IMR-90 (cell line): ENCODE data around the gene RAD51AP1. TPM values are rescaled to one million over a fixed set of nuclear protein-coding genes. Genes with fewer than 3 reads are reported as not detected.
A peak's percentile ranks its signal among the peaks of the same experiment; 100 is the strongest.

Experiments used
- ATAC-seq: fragments of 200-7000 bp; cut with Tn5 transposase; 2 replicates; pipeline ENCODE4 v1.9.1; 2020; ENCODE audit warnings: low read depth, mild to moderate bottlenecking, moderate library complexity
- BruUV-seq: library from RNA; stranded (reverse); fragments of 400-500 nt; replicated peaks from 2 replicates; lab custom pipeline; 2021; lab: Mats Ljungman, UMichigan
- CTCF ChIA-PET: fragments of 300-600 bp; formaldehyde crosslinking; extraction: SDS; loops from one replicate; lab custom pipeline; 2021; ENCODE audit warnings: antibody characterized with exemption; lab: Yijun Ruan, JAX
- POLR2A ChIA-PET: fragments of 300-600 bp; sonication (Branson Sonifier 250); formaldehyde crosslinking; loops from one replicate; lab custom pipeline; 2022; ENCODE audit warnings: antibody characterized with exemption; ENCODE audit not compliant: unreplicated experiment; lab: Charles Lee
- DNase-seq: peaks from one replicate; pipeline ENCODE4 v3.0.0; 2013
- H2AFZ ChIP-seq: replicated peaks from 2 replicates; pipeline ENCODE3; 2013; ENCODE audit warnings: low read length, mild to moderate bottlenecking; ENCODE audit not compliant: poor library complexity
- H2AK5ac ChIP-seq: 2 replicates; pipeline ENCODE4 v1.6.1; 2013; ENCODE audit warnings: low read depth, low read length, inconsistent platforms
- H2AK9ac ChIP-seq: replicated peaks from 2 replicates; pipeline ENCODE3; 2013; ENCODE audit warnings: mild to moderate bottlenecking, low read depth, low read length, moderate library complexity; ENCODE audit not compliant: poor library complexity
- H2BK120ac ChIP-seq: 2 replicates; pipeline ENCODE4 v1.6.1; 2013; ENCODE audit warnings: low read depth, low read length, inconsistent platforms
- H2BK15ac ChIP-seq: 3 replicates; pipeline ENCODE4 v1.6.1; 2013; ENCODE audit warnings: low read depth, low read length, inconsistent platforms
- H2BK20ac ChIP-seq: 2 replicates; pipeline ENCODE4 v1.6.1; 2013; ENCODE audit warnings: low read depth, mild to moderate bottlenecking, inconsistent platforms, low read length, moderate library complexity
- H2BK5ac ChIP-seq: 2 replicates; pipeline ENCODE4 v1.6.1; 2013; ENCODE audit warnings: mild to moderate bottlenecking, low read depth, low read length, inconsistent platforms; ENCODE audit not compliant: poor library complexity, severe bottlenecking
- H3K14ac ChIP-seq: replicated peaks from 2 replicates; pipeline ENCODE4 v1.6.1; 2013; ENCODE audit warnings: low read depth, low read length, inconsistent platforms
- H3K18ac ChIP-seq: 2 replicates; pipeline ENCODE4 v1.6.1; 2013; ENCODE audit warnings: low read depth, low read length, control low read depth
- H3K23ac ChIP-seq: 2 replicates; pipeline ENCODE4 v1.6.1; 2013; ENCODE audit warnings: low read depth, low read length, inconsistent platforms
- H3K27ac ChIP-seq: 2 replicates; pipeline ENCODE4 v1.5.1; 2013; ENCODE audit warnings: mild to moderate bottlenecking, control low read depth, low read length; ENCODE audit not compliant: insufficient read depth
- H3K27me3 ChIP-seq: 2 replicates; pipeline ENCODE4 v1.6.1; 2013; ENCODE audit warnings: low read length; ENCODE audit not compliant: control insufficient read depth, insufficient read depth
- H3K36me3 ChIP-seq: 2 replicates; pipeline ENCODE4 v1.6.1; 2013; ENCODE audit warnings: low read length, mixed read lengths; ENCODE audit not compliant: control insufficient read depth, insufficient read depth
- H3K4ac ChIP-seq: 2 replicates; pipeline ENCODE4 v1.6.1; 2013; ENCODE audit warnings: low read depth, low read length, inconsistent platforms
- H3K4me1 ChIP-seq: 2 replicates; pipeline ENCODE4 v1.6.1; 2013; ENCODE audit warnings: low read length, mixed read lengths; ENCODE audit not compliant: control insufficient read depth, insufficient read depth
- H3K4me2 ChIP-seq: 2 replicates; pipeline ENCODE4 v1.6.1; 2013; ENCODE audit warnings: low read depth, mild to moderate bottlenecking, control low read depth, low read length, moderate library complexity
- H3K4me3 ChIP-seq: 2 replicates; pipeline ENCODE4 v1.5.1; 2013; ENCODE audit warnings: low read depth, mild to moderate bottlenecking, control low read depth, low read length, moderate library complexity; ENCODE audit not compliant: insufficient read depth
- H3K56ac ChIP-seq: 2 replicates; pipeline ENCODE4 v1.6.1; 2013; ENCODE audit warnings: low read length, inconsistent platforms; ENCODE audit not compliant: insufficient read depth; ENCODE audit errors: extremely low read depth
- H3K79me1 ChIP-seq, 2 experiments: 2 replicates each; pipeline ENCODE4 v1.6.1; 2013; ENCODE audit warnings: low read length in 2 of 2, inconsistent platforms in 1 of 2, low read depth in 1 of 2
- H3K9ac ChIP-seq: 2 replicates; pipeline ENCODE4 v1.6.1; 2013; ENCODE audit warnings: low read depth, low read length, control low read depth
- H3K9me1 ChIP-seq: 2 replicates; pipeline ENCODE4 v1.6.1; 2013; ENCODE audit warnings: low read length, inconsistent platforms; ENCODE audit not compliant: insufficient read depth
- H3K9me3 ChIP-seq: 2 replicates; pipeline ENCODE4 v1.6.1; 2013; ENCODE audit warnings: low read length; ENCODE audit not compliant: control insufficient read depth, insufficient read depth
- H4K20me1 ChIP-seq: 2 replicates; pipeline ENCODE4 v1.6.1; 2013; ENCODE audit warnings: low read length, inconsistent platforms; ENCODE audit not compliant: insufficient read depth
- H4K5ac ChIP-seq: 2 replicates; pipeline ENCODE4 v1.6.1; 2013; ENCODE audit warnings: mild to moderate bottlenecking, low read depth, low read length, control low read depth
- H4K8ac ChIP-seq, 2 experiments: 2 replicates each; pipeline ENCODE4 v1.6.1; 2013; ENCODE audit warnings: low read depth in 2 of 2, low read length in 2 of 2, control low read depth in 1 of 2, inconsistent platforms in 1 of 2
- H4K91ac ChIP-seq: 2 replicates; pipeline ENCODE4 v1.6.1; 2013; ENCODE audit warnings: low read depth, low read length, inconsistent platforms; ENCODE audit not compliant: insufficient read depth
- MAZ ChIP-seq: IDR thresholded peaks from 2 replicates; pipeline ENCODE4 v1.6.1; 2012; ENCODE audit warnings: low read depth, mild to moderate bottlenecking, low read length, improper control_type of control experiment, moderate library complexity, borderline replicate concordance
- POLR2A ChIP-seq: IDR thresholded peaks from 2 replicates; pipeline ENCODE4 v1.6.1; 2012; ENCODE audit warnings: mild to moderate bottlenecking, low read depth, low read length
- RAD21 ChIP-seq: IDR thresholded peaks from 2 replicates; pipeline ENCODE4 v1.6.1; 2012; ENCODE audit warnings: low read length, improper control_type of control experiment
- RCOR1 ChIP-seq: IDR thresholded peaks from 2 replicates; pipeline ENCODE4 v1.6.1; 2012; ENCODE audit warnings: mild to moderate bottlenecking, low read length, improper control_type of control experiment; ENCODE audit not compliant: insufficient replicate concordance
- RFX5 ChIP-seq: IDR thresholded peaks from 2 replicates; pipeline ENCODE4 v1.8.0; 2012; ENCODE audit warnings: low read depth, mild to moderate bottlenecking, low read length, moderate library complexity
- WGBS, 2 experiments: methylation state at CpG; one replicate each; pipeline versions ENCODE4 v1.1.5 to v1.1.7; 2013; ENCODE audit warnings: missing lambda C conversion rate in 2 of 2; ENCODE audit not compliant: insufficient read length in 1 of 2; ENCODE audit errors: extremely low coverage in 2 of 2; 5-methylcytosine and 5-hydroxymethylcytosine counted together
- dilution Hi-C: fragments of 300-500 bp; cut with HindIII; formaldehyde crosslinking; loops from one replicate; pipeline ENCODE4 v1.14.3; 2018; ENCODE audit warnings: low sequenced_read_pairs; ENCODE audit not compliant: unreplicated experiment
- in situ Hi-C: fragments of 300-500 bp; cut with MboI; formaldehyde crosslinking; loops from 3 replicates; pipeline ENCODE4 v1.14.3; 2019; ENCODE audit warnings: low sequenced_read_pairs, inconsistent platforms, mixed read lengths
- intact Hi-C: fragments of 100-400 bp; cut with micrococcal nuclease; formaldehyde crosslinking; loops from 2 replicates; pipeline ENCODE4 v1.10.0; 2022
- polyA plus RNA-seq, 3 experiments: library from polyadenylated mRNA; depleted of rRNA; stranded (reverse); fragments of >200 nt; gene quantifications; 2 replicates each; pipeline ENCODE4 v1.2.3, GENCODE V29; 2012; ENCODE audit warnings: low replicate concordance in 1 of 3
- total RNA-seq: library from RNA; depleted of rRNA; stranded (reverse); fragments of >200 nt; gene quantifications from 2 replicates; pipeline ENCODE4 v1.2.3, GENCODE V29; 2012
- TF ChIP-seq, protein P1 (sequence below): fragments of 150-350 bp; IDR thresholded peaks from 2 replicates; pipeline ENCODE4 v1.6.1; 2016; ENCODE audit warnings: low read depth, mild to moderate bottlenecking, low read length, moderate library complexity, borderline replicate concordance

RAD51AP1 gene
- total and polyA plus RNA-seq, 2 of the 4 experiments (the other 2 are of a cell fraction), result 6.5 to 10.2 TPM

DNA sequence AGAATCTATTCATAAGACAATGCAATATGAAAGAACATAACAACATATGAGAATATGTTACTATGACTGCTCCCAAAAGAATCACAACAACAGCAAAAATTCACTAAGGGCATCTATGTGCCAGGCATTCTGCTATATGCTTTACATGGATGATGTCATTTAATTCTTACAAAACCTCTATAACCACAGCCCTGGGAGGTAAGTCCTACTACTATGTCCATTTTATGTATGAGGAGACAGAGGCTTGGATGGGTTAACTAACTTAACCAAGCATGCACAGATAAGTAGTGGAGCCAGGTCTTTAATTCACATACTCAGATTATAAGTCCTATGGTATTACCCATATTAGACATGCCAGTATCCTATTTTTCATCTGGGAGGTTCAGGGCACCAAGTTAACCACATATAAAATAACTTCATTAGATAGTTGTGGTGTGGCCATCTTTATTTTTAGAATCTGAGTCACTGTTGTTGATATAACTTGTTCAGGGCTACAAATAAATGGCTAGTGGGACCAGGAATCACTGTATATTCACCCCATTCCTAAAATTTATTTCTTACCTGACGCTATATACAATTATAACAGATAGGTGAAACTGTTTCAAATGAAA, 33.2 kb upstream of the RAD51AP1 start:
- in situ Hi-C loops (no loop called here), dilution Hi-C loops (no loop called here), intact Hi-C loops (no loop called here)
- WGBS, 2 experiments, result no CpG with 5 or more reads among the region's 1 CpG
- H4K91ac ChIP-seq, result no peak overlapping the region
- H3K79me1 ChIP-seq, result no peaks in the 10 kb centered on the region
- H3K9me3 ChIP-seq, result no peaks in the 10 kb centered on the region
- H3K4me3 ChIP-seq, result no peak overlapping the region
- H3K27me3 ChIP-seq, result no peaks in the 10 kb centered on the region
- no peak overlapping the region for H2AFZ ChIP-seq
- no peaks in the 10 kb centered on the region for H3K4me1 ChIP-seq
- no peak overlapping the region for H2BK5ac ChIP-seq
- ChIA-PET CTCF (no interaction called here), POLR2A (no interaction called here)
- H4K8ac ChIP-seq, result no peak overlapping the region
- TF ChIP-seq RFX5, result no peak
- TF ChIP-seq RAD21, result no peak
- no peak for TF ChIP-seq RCOR1
- no peak for TF ChIP-seq MAZ
- TF ChIP-seq, protein P1, sequence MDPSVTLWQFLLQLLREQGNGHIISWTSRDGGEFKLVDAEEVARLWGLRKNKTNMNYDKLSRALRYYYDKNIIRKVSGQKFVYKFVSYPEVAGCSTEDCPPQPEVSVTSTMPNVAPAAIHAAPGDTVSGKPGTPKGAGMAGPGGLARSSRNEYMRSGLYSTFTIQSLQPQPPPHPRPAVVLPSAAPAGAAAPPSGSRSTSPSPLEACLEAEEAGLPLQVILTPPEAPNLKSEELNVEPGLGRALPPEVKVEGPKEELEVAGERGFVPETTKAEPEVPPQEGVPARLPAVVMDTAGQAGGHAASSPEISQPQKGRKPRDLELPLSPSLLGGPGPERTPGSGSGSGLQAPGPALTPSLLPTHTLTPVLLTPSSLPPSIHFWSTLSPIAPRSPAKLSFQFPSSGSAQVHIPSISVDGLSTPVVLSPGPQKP, result no peak
- TF ChIP-seq POLR2A, result no peak
- no TSS peak for BruUV-seq
- no peak overlapping the region for H2BK15ac ChIP-seq
- no peak overlapping the region for H4K5ac ChIP-seq
- H3K4me2 ChIP-seq, result peak overlapping the region; percentile 54; the same call in 1 of the 2 replicates
- H3K23ac ChIP-seq, result no peak overlapping the region
- ATAC-seq (peak; percentile 72), DNase-seq (peak; percentile 60)
- H3K27ac ChIP-seq, result no peak overlapping the region
- no peak overlapping the region for H3K14ac ChIP-seq
- H3K36me3 ChIP-seq, result peaks cover 3% of the 10 kb centered on the region; the same call in 1 of the 2 replicates
- H3K4ac ChIP-seq, result no peak overlapping the region; the same call in 1 of the 2 replicates
- H2BK20ac ChIP-seq, result no peak overlapping the region
- no peak overlapping the region for H2BK120ac ChIP-seq
- no peak overlapping the region for H3K56ac ChIP-seq
- no peak overlapping the region for H2AK5ac ChIP-seq
- no peaks in the 10 kb centered on the region for H4K20me1 ChIP-seq
- H3K9me1 ChIP-seq, result no peaks in the 10 kb centered on the region
- no peak overlapping the region for H2AK9ac ChIP-seq
- H3K18ac ChIP-seq, result no peak overlapping the region
- H3K9ac ChIP-seq, result no peak overlapping the region
